K562 (cell line): ENCODE results near the gene SIGLEC6. TPM values are rescaled to one million over a fixed set of nuclear protein-coding genes. Genes with fewer than 3 reads are reported as not detected.
A peak's percentile ranks its signal among the peaks of the same experiment; 100 is the strongest.

Source experiments
- DNMT1 ChIP-seq: fragments of 450-650 bp; IDR thresholded peaks from 2 replicates; pipeline ENCODE4 v1.6.1; 2016; ENCODE audit warnings: antibody characterized with exemption, mild to moderate bottlenecking
- ELK1 ChIP-seq: sonication (generic); formaldehyde crosslinking; IDR thresholded peaks from 2 replicates; pipeline ENCODE4 v1.8.1; 2022; ENCODE audit warnings: missing genetic modification reagents
- FOXO4 ChIP-seq: fragments of 450-650 bp; formaldehyde crosslinking; IDR thresholded peaks from 2 replicates; pipeline ENCODE4 v1.4.0; 2020; ENCODE audit warnings: mild to moderate bottlenecking, moderate library complexity
- GABPB2 ChIP-seq: fragments of 250-450 bp; sonication (Bioruptor Pico); conservative IDR thresholded peaks from 2 replicates; pipeline ENCODE4 v1.5.1; 2021; ENCODE audit warnings: mild to moderate bottlenecking
- MLX ChIP-seq, 2 experiments: fragments of 450-650 bp in 1 of 2; sonication (generic) in 1 of 2; formaldehyde crosslinking; conservative IDR thresholded peaks; 2 replicates each; pipeline versions ENCODE4 v1.4.0 to v1.8.1; 2020 to 2022; ENCODE audit warnings: mild to moderate bottlenecking in 1 of 2, missing genetic modification reagents in 1 of 2
- NEUROD1 ChIP-seq: fragments of 150-350 bp; IDR thresholded peaks from 2 replicates; pipeline ENCODE4 v1.6.1; 2014; ENCODE audit warnings: borderline replicate concordance, low read length, low read depth; ENCODE audit not compliant: partially characterized antibody
- PTRF ChIP-seq: fragments of 450-650 bp; IDR thresholded peaks from 2 replicates; pipeline ENCODE4 v1.6.1; 2016; ENCODE audit warnings: mild to moderate bottlenecking, missing genetic modification characterization, missing compliant biosample characterization
- SRSF3 ChIP-seq: fragments of 200-400 bp; formaldehyde crosslinking; IDR thresholded peaks from 2 replicates; pipeline ENCODE4 v1.6.1; 2016; ENCODE audit warnings: mild to moderate bottlenecking, low read length, moderate library complexity; ENCODE audit not compliant: insufficient read depth
- YY1 ChIP-seq, 3 experiments: IDR thresholded peaks; 2 replicates each; pipeline ENCODE4 v1.6.1; 2011; ENCODE audit warnings: low read length in 2 of 3, mild to moderate bottlenecking in 2 of 3, moderate library complexity in 2 of 3, borderline replicate concordance in 1 of 3, control low read depth in 1 of 3, low read depth in 1 of 3; ENCODE audit not compliant: insufficient read depth in 3 of 3, insufficient replicate concordance in 2 of 3, control insufficient read depth in 1 of 3, insufficient read length in 1 of 3; ENCODE audit errors: extremely low read depth in 1 of 3
- ZNF217 ChIP-seq: sonication (generic); formaldehyde crosslinking; IDR thresholded peaks from 2 replicates; pipeline ENCODE4 v1.8.0; 2022; ENCODE audit warnings: mild to moderate bottlenecking, missing genetic modification reagents
- ZNF511 ChIP-seq: sonication (generic); formaldehyde crosslinking; IDR thresholded peaks from 2 replicates; pipeline ENCODE4 v1.8.0; 2022; ENCODE audit warnings: mild to moderate bottlenecking, missing genetic modification reagents
- polyA plus RNA-seq, 8 experiments: library from polyadenylated mRNA; depleted of rRNA in 4 of 8; stranded (reverse) in 5 of 8; unstranded in 3 of 8; fragments of >200 nt; fragmentation: Nextera tagmentation in 2 of 8; fragmentation: Illumina TruSeq in 1 of 8; extraction: Ambion mirVana in 2 of 8; extraction: Trizol in 1 of 8; gene quantifications; 2 replicates each; pipeline versions ENCODE4 v1.2.1 to v1.2.3, GENCODE V29; 2011 to 2014; ENCODE audit warnings: inconsistent platforms in 1 of 8, missing spikeins in 1 of 8
- total RNA-seq, 7 experiments: library from RNA; depleted of rRNA in 6 of 7; stranded (reverse); fragments of >200 nt in 6 of 7; fragmentation: Illumina TruSeq in 2 of 7; extraction: Trizol in 2 of 7; gene quantifications; 2 replicates each; pipeline versions ENCODE4 v1.2.1 to v1.2.3, GENCODE V29; 2011 to 2021; ENCODE audit warnings: low replicate concordance in 1 of 7
- TF ChIP-seq, protein P1 (sequence below): fragments of 200-800 bp; sonication (Bioruptor generic); IDR thresholded peaks from 2 replicates; pipeline ENCODE4 v1.6.1; 2017; ENCODE audit warnings: missing genetic modification characterization, missing compliant biosample characterization
- TF ChIP-seq, protein P2 (sequence below), 3 experiments: fragments of 200-800 bp in 1 of 3; sonication (Bioruptor generic) in 1 of 3; sonication (generic) in 1 of 3; formaldehyde crosslinking in 1 of 3; IDR thresholded peaks; 2 replicates each; pipeline versions ENCODE4 v1.6.1 to v1.8.0; 2016 to 2022; ENCODE audit warnings: mild to moderate bottlenecking in 2 of 3, missing compliant biosample characterization in 2 of 3, missing genetic modification characterization in 2 of 3, missing genetic modification reagents in 1 of 3
- TF ChIP-seq, protein P3 (sequence below): sonication (generic); formaldehyde crosslinking; IDR thresholded peaks from 2 replicates; pipeline ENCODE4 v1.8.1; 2023; ENCODE audit warnings: mild to moderate bottlenecking, missing genetic modification reagents

SIGLEC6 gene
- total and polyA plus RNA-seq, 9 of the 15 experiments (the other 6 are each of a cell fraction or from before 2014, with no cell fraction given), result 0.03 to 17.5 (median 0.71) TPM

DNA sequence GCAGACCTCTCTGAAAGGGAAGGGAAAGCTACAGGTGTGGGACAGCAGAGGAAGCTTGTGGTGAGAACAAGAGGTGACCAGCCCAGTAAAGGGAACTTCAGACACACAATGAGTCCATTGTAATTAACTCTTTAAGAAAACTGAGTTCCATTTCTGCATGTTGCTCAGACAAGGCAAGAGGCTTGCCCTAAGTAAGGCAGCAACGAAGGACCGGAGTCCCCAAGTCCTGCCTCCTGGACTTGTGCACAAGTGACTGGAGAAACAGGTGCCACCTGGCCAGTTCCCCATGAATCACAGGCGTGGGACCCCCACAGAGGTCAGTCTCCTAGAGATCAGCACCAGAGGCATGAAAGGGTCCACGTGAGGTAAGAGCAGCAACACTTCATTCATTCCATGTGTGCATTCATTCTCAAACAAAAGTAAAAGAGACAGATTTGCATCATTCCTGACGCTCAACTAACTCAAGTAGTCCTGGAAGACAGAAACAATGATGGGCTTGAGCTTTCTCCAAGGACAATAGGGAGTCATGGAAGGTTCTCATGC, 14.7 kb upstream of the SIGLEC6 start (continued):
- no peak for TF ChIP-seq GABPB2 (CRISPR knock-in tag)
- TF ChIP-seq, protein P1, sequence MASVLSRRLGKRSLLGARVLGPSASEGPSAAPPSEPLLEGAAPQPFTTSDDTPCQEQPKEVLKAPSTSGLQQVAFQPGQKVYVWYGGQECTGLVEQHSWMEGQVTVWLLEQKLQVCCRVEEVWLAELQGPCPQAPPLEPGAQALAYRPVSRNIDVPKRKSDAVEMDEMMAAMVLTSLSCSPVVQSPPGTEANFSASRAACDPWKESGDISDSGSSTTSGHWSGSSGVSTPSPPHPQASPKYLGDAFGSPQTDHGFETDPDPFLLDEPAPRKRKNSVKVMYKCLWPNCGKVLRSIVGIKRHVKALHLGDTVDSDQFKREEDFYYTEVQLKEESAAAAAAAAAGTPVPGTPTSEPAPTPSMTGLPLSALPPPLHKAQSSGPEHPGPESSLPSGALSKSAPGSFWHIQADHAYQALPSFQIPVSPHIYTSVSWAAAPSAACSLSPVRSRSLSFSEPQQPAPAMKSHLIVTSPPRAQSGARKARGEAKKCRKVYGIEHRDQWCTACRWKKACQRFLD, result 0 out of 2 replicates have a peak, but pooled peaks have one; percentile 34
- no peak for TF ChIP-seq DNMT1
- TF ChIP-seq, protein P2, sequence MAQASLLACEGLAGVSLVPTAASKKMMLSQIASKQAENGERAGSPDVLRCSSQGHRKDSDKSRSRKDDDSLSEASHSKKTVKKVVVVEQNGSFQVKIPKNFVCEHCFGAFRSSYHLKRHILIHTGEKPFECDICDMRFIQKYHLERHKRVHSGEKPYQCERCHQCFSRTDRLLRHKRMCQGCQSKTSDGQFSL (CRISPR knock-in tag; IDR thresholded peaks at IDR 0.05), result no peak
- TF ChIP-seq, protein P2 (tag; IDR thresholded peaks at IDR 0.05), result peak in 1 of 2 experiments; percentile 60; a peak in 2 of 4 replicates
- no peak for TF ChIP-seq NEUROD1
- no peak for TF ChIP-seq FOXO4 (CRISPR knock-in tag)
- TF ChIP-seq ZNF217, result no peak
- TF ChIP-seq YY1 (IDR thresholded peaks at IDR 0.05; ENCODE audit: borderline replicate concordance in 1 of 3, control insufficient read depth in 1 of 3, extremely low read depth in 1 of 3, insufficient read depth in 3 of 3, insufficient read length in 1 of 3, insufficient replicate concordance in 2 of 3, low read depth in 1 of 3, low read length in 2 of 3), result no peak
- TF ChIP-seq, protein P3, sequence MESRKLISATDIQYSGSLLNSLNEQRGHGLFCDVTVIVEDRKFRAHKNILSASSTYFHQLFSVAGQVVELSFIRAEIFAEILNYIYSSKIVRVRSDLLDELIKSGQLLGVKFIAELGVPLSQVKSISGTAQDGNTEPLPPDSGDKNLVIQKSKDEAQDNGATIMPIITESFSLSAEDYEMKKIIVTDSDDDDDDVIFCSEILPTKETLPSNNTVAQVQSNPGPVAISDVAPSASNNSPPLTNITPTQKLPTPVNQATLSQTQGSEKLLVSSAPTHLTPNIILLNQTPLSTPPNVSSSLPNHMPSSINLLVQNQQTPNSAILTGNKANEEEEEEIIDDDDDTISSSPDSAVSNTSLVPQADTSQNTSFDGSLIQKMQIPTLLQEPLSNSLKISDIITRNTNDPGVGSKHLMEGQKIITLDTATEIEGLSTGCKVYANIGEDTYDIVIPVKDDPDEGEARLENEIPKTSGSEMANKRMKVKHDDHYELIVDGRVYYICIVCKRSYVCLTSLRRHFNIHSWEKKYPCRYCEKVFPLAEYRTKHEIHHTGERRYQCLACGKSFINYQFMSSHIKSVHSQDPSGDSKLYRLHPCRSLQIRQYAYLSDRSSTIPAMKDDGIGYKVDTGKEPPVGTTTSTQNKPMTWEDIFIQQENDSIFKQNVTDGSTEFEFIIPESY (CRISPR knock-in tag), result no peak
- TF ChIP-seq SRSF3, result no peak
- no peak for TF ChIP-seq ELK1 (CRISPR knock-in tag)
- no peak for TF ChIP-seq ZNF511 (CRISPR knock-in tag)
- no peak for TF ChIP-seq MLX (CRISPR knock-in tag; conservative IDR thresholded peaks at IDR 0.05)
- peak; percentile 72 for TF ChIP-seq PTRF (tag)
